GDM1 (cell line): ENCODE results near the gene FRRS1L.

Source experiments
- DNase-seq: peaks from one replicate; lab custom pipeline; 2025; lab: John Stamatoyannopoulos, UW

The FRRS1L gene, protein sequence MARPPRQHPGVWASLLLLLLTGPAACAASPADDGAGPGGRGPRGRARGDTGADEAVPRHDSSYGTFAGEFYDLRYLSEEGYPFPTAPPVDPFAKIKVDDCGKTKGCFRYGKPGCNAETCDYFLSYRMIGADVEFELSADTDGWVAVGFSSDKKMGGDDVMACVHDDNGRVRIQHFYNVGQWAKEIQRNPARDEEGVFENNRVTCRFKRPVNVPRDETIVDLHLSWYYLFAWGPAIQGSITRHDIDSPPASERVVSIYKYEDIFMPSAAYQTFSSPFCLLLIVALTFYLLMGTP

DNA sequence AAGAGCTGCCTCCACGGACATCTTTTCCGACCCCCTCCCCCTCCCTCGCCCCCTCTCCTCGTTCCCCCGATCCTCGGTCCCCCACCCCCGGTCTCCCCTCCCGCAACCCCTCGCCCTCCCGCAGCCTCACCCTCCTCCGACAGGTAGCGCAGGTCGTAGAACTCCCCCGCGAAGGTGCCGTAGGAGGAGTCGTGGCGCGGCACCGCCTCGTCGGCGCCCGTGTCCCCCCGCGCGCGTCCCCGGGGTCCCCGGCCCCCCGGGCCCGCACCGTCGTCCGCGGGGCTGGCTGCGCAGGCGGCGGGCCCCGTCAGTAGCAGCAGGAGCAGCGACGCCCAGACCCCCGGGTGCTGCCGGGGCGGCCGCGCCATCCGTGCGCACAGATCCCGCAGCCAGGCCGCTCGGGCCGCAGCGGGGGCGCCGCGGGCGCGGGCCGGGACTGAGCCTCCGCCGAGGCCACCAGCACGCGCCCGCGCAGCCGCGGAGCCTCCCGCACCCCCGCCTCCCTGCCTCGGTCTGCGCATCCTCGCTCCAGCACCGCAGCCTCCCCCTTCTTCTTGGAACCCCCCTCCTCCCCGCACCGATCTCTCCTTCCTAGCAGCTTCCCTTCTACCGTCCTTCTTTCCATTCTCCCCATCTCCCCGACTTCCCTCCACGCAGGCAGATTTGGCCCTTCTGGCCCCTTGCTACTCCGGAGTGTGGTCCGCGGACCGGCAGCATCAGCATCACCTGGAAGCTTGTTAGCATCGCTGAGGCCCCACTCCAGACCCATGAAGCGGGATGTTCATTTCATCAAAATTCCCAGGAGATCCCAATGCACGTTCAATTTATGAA is at the start of gene FRRS1L:
Gene FRRS1L (minus strand): TSS at position 479 of the 831 bp plus-strand sequence. CDS start 111 bp downstream, at position 368.
- DNase-seq, result no peak

DNA sequence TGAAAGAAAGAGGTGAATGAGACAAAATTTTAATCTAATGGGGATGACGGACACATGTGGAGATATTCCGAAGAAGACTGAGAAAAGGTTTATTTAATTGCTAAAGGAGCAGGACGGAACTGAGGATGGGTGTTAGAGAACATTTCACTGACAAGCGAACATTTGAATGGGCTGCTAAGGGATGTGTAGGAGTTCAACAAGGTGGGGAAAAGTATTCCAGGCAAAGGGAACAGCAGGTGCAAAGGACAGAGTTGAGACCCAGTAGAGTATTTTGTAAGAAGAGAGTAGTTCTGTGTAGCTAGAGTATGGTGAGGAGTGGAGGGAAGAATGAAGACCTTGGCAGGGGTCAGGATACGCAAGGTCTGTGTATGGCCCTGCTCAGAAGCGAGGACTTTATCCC is 47.4 kb upstream of the FRRS1L start:
- DNase-seq, result no peak

DNA sequence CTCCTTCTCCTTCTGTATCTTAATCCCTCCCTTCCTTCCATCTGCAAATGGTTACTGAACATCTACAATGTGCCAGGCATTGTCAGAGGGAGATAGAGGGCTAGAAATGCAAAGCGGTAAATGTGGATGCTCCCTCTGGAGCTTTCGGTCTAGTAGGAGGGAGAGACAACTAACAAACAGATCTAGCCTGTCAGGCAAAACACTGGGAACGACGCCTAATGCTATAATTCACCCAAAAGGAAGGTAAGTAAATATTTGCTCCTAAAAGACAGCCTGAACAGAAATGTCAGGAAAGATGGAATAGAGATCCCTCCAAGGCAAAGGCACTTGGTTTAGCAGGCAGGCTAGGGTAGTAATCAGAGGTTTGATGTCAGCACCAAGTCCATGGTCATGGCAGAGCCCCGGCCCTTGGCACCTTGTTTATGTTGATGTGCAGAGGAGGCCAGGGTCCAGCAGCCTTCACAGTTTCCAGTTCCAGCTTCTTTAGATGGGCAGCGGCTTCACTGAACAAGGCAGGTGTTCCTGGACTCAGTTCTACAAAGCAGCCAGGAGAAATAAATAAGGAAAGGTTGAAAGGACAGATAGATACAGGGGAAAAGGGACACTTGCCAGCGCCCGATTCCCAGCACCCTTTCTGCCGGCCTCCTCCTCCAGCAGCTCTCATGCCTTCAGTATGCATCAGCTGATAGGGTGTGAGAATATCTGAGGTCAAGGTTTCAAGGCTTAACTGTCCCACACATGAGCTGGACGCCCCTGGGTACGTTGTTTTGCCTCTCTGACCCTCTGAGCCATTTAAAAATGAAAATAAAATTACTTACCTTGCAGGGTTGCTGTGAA is 46.5 kb upstream of the FRRS1L start:
- no peak for DNase-seq

DNA sequence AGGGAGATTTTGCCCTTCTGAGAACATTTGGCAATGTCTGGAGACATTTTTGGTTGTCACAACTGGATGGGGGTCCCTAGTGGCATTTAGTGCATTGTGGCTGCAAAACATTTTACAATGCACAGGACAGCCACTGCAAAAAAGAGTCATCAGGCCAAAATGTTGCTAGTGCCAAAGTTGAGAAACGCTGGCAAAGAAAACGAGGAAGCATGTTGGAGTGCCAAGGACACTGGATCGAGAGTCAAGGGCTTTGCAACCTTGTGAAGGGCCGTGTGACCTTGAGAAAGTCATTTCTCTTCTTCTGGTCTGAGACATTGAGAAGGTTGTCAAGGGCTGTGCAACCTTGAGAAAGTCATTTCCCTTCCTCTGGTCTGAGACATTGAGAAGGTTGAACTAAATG is 45.7 kb upstream of the FRRS1L start:
- DNase-seq, result no peak

DNA sequence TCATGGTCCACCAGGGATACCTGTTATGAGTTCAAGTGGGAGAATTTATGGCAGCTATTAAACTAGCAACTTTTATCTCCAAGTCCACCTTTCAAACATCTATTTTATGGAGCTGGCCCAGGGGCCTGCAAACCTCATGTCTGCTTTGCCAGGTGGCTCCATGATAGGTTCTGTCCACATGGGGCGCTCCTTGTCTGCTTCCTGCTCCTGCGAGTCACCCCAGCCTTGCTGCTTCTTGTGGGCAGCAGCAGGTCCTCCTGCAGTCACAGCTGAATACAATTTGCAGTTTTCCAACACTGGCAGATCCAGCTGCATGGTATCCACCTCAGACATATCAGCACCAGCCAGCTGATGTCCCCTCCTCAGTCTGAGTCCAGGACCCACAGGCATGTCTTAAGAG is 39.6 kb upstream of the FRRS1L start:
- no peak for DNase-seq

DNA sequence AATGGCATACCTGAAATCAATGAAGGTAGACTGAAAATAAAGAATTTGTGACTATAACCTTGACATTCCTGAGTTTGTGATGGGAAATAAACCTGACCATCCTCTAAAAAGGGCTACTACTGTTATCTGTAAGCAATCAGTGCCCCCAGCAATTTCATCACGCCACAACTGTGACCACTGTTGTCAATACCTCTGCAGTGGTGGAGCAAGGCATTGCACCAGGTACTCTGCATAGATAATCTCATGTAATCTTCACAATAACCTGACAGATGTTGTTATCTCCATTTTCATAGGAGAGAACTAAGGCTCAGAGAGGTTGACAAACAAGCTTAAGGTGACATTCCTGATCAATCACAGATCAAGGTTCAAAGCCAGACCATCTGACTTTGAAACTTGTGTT is 38.5 kb upstream of the FRRS1L start:
- no peak for DNase-seq

DNA sequence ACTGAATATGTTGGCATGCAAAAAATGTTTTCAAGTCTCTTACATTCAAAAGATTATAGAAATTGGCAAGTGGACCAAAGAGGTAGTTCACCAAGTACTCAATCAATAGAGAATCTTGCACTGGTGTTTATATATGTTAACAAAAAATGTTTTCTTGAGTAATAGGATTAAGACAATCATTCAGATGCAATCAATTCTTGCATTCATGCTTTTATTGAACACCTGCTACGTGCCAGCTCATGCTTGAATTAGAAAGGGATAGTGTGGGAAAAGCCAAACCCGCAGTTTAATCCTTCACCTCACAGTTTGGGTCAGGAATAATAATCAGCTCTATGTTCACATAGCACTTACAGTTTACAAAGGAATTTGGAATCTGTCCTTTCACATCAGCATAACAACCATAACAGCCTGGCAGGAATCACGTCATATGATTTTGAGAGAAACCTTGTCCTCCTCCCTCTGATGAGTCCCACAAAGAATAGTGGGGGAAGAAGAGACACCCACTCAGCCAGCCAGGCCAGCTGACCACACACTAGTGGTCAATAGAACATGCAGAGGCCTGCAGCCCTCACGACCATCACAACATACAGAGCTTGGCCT is 36.8 kb upstream of the FRRS1L start:
- DNase-seq, result no peak

DNA sequence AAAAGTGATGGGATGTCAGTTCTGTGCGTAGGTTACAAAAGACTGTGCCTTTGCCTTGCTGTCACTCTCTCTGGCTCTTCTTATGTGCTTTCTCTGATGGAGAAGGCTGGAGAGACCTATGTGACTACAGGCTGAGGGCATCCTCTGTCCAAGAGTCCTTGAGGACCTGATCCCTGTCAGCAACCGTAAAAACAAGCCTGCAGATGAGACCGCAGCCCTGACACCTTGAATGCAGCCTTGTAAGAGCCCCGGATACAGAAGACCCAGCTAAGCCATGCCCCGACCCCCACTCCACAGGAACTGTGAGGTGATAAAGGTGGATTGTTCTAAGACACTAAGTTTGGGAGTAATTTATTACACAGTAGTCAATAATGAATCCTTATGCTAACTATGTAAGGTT is 32.6 kb upstream of the FRRS1L start:
- DNase-seq, result no peak

DNA sequence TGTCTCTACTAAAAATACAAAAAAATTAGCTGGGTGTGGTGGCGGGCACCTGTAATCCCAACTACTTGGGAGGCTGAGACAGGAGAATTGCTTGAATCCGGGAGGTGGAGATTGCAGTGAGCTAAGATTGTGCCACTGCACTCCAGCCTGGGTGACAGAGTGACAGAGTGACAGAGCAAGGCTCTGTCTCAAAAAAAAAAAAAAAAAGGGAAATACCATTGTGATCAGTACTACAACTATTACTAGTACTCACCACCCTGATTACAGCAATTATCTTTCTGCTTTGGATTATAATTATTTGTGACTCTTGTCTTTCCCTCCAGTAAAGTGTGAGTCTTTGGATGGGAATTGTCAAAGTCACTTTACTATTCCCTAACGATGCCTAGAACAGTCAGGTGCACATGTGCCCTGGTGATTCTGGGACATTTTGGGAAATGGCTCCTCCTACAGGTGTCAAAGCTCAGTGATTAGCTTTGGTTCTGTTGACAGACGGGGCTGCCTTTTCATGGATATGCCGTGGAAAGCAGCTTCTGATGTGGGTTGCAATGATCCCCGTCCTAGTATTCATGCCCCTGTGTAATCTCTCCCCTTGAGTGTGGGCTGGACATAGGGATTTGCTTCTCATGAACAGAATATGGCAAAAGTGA is 31.8 kb upstream of the FRRS1L start:
- DNase-seq, result no peak

DNA sequence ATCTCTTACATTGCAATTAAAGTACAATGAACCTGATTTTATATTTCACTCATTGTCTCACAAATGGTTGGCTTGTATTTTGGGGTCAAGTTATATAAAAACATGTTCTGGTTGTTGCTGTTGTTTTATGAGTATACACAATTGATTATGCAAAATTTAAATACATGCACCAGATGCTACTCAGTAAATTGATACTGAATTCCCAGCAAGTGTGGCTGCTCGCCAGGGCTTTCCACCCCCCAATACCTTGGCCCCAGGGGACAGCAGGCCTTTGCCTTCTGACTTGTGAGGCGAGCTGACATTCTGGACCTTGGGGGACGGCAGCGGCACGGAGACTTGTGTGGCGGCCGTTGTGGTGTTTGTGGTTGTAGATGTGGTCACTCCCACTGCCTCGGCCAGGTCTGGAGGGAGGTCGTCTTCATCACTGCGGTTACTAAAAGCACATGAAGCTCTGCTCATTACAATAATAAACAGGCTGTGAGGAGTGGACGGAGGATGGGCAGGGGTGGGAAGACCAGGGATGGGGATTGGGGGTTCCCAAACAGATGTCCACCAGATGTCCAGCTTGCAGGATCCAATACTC is 27.0 kb upstream of the FRRS1L start:
- DNase-seq, result no peak

DNA sequence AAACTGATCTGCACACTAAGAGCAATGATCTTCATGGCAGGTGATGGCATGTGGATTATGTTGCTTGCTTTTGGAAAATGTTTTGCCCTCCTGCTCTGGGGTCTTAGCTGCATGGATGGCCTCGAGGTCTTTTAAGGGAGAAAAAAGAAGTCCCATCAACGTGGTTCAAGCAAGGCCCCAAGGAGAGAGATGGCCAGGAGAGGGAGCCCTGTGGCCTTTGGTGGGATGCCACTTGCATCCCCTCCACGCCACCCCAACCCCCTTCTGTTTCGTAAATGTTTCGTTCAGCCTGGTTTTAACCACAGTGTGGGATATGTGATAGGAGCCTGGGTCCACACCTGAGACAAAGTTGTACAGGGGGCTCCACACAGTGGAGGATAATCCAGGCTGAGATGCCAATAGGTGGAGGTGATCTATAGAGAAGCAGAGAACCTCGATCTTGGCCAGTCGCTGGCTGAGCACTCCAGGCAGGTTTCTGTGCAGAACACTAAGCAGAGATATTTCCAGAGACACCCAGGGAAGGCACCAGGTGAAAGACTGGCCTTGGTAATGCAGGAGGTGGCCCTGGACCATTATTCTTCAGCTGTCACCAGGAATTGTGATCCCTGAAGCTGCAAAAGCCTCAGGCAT is 25.8 kb upstream of the FRRS1L start:
- no peak for DNase-seq

DNA sequence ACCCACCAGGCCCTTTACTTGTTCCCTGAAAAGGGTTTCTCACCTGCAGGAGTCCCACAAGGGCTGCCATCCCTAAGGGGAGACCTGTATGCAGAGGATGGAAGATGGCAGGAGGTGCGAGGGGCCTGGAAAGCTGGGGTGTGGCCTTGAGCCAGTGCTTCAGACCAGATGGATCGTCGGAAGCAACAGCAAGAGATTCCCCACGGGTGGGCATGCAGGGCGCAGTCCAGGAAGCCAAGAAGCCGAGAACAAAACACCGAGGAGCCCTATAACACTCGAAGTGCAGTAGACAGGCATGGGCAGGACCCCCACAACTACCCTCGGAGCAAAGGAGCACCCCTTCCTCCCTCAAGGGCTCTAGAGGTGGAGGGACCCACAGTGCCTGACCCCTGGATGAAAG is 24.7 kb upstream of the FRRS1L start:
- DNase-seq, result no peak

DNA sequence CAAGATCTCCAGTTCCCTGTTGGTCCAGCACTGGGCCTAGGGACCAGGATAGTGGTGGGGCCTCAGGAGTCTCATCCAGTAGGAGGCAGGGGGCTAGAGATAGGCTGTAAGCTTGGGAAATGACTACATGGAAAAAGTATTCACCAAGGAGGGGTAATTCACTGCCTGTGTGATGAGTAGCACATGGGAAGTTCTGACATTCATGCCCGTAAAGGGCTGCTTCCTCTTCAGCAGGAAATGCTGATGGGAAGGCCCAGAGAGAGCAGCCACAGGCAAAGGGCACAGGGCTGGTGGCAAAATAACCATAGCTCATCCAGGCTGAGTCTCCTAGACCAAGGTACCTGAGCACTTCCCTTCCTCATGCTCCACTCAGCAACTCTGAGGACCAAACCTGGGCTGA is 23.1 kb upstream of the FRRS1L start:
- DNase-seq, result no peak

DNA sequence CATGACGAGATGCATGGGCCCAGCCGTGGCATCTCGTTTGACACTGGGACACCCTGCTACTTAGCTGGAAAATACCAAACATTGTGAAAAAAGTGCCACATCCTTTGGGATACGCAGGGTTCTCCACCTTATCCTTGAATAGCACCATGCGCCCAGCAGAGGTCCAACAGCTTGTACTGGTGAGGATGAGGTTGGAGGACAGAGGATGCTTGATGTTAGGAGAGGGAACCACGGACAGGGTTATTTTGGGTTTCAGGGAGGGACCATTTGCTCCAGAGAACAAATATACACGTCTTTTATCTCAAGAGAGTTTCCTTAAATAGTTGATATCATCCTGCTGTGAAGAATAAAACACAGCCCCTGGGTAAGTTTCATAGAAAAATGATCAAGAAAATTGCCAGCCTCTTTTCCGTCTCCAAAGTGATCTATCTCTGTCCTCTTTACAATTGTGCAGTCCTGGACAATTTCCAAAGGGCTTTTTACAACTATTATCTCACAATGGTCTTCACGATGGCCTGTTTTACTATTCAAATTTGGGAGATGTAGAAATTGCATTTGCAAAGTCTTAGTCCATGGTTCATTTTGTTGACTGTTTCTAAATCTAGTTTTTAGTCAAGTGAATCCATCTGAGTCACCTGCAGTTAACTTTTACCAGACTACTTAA is 19.9 kb upstream of the FRRS1L start:
- DNase-seq, result no peak

DNA sequence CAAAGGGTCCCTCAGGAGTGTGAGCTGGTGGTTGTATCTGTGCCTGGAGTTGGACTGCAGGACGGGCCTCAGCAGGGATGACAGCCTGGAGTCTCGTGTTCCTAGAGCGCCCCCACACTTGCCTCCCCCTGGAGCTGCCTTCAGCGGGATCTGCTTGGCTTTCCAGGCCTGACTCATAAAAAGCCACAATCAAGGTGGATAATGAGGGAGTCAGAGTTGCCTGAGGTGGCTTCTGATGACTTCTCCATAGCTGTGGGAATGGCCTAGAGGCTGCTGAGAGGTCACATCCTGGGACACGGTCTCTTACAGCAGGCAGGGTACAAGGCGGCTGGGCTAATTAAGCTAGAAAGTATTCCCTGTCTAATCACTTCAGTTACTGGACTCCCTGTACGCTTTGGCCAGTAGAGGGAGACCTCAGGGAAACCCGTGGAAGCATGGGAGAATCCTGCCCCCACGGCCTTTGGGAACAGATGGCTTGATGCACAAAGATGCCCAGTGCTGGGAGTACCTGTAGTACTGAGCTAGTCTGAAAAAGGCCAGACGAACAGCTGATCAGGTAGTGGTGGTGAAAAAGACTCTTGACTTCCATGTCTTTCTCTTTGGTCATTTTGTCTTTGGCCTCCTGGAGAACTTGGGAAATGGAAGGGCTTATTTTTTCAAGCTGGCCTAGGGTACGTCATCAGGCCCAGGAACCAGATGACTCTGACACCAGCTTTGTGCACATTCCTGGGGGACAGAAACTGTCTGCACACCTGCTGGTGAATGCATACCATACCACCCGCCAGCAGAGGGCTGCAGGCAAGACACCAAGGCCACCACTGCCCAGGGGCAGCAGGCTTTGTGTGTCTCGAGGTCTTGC is 16.1 kb upstream of the FRRS1L start:
- no peak for DNase-seq

DNA sequence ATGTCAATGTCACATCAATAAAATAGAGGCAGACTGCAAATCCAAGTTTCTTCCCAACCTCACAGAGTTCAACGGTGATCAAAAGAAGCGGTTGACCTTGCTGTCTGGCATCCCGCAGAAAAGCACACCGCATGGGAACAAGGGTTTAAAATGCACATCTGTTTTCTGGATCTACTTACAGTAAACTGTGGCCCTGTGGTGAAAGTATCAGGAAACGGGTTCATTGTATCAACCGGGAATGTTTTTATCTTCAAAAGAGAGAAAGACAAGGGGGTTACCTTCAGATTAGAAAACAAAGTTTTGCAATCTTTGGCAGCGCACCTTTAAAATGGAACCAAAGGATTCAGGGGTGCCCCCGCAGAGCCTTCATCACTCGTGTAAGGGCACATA is 15.5 kb upstream of the FRRS1L start:
- DNase-seq, result no peak

DNA sequence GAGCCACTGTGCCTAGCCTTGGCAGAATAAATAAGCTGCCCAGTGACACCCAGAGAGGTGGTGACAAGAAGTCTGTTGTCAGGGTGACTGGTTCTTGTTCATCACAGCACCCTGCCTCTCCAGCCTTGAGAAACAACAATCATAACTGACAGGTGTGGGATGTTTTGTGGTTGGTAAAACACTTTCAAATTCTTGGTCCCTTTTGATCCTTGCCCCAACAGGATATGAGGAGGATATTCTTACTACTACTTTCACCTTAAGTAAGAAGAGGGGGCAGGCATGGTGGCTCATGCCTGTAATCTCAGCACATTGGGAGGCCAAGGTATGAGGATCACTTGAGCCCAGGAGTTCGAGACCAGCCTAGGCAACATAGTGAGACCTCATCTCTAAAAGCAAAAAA is 14.2 kb upstream of the FRRS1L start:
- no peak for DNase-seq

DNA sequence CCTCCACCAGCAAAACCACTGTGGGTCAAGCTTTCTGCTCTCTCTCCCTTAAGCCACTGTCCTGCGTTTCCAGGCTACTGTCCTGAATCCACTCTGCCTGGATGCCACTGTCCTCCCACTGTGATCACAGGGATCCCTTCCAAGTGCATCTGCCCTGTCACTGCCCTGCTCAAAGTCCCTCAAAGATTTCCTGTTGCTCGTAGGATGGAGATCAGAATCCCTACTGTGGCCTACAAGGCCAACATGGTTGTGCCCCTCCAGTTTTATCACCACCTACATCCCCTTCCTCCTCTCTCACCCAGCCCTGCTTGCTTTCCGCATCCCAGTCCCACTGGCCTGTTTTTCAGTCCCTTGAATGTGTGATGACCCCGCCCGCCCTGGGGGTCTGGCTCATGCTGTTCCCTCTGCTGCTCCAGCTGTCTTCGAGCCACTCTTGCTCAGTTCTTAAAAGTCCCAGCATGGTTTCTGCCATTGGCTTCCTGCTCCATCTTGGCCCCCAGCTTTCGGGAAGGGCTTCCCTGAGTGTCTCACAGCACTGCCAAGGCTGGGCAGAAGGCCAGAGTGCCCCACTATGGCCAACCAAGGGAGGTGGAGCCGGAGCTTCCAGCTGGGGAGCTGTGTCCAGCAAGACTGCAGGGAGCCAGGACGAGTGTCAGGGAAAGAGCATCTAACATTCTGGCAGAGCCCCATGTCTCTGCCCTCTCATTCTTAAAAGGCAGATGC is 12.9 kb upstream of the FRRS1L start:
- DNase-seq, result no peak

DNA sequence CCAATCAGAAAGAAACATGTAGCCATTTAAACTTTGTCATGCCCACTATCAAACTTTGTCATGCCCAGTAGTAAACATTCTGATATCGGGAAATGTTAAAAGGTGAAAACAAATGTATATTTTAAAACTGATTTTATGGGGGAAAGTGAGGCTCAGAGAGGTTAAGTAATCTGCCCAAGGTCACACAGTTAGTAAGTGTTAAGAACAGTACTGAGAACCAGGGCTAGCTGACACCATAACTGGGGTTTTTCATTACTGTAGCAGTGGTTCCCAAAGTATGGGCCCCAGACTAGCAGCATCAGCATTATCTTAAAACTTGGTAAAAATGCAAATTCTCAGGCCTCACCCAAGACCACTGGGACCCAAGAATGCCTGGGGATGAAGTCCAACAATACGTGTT is 9.9 kb upstream of the FRRS1L start:
- DNase-seq, result no peak
